Upper lobe of left lung (tissue), 4 donors: ENCODE results near the gene LIPM.

Experiments used
- EP300 ChIP-seq, 4 donors: sonication (generic); formaldehyde crosslinking; IDR thresholded peaks; one replicate each; pipeline ENCODE4 v1.5.1; 2017; ENCODE audit warnings: antibody characterized with exemption in 4 of 4, control low read depth in 2 of 4
- POLR2A ChIP-seq, 4 donors: fragments of 450-650 bp; IDR thresholded peaks; one replicate each; pipeline ENCODE4 v1.5.1; 2016 to 2017; ENCODE audit warnings: antibody characterized with exemption in 4 of 4, mild to moderate bottlenecking in 2 of 4
- POLR2AphosphoS5 ChIP-seq, 2 donors: sonication (generic); formaldehyde crosslinking; IDR thresholded peaks; one replicate each; pipeline ENCODE4 v1.5.1; 2017; ENCODE audit warnings: antibody characterized with exemption in 2 of 2
- TF ChIP-seq, protein P1 (sequence below), 6 experiments: fragments of 450-650 bp in 4 of 6; fragments of 200-600 bp in 2 of 6; sonication (generic) in 2 of 6; IDR thresholded peaks; one replicate each; pipeline ENCODE4 v1.5.1; 2016 to 2019; ENCODE audit warnings: antibody characterized with exemption in 6 of 6

DNA sequence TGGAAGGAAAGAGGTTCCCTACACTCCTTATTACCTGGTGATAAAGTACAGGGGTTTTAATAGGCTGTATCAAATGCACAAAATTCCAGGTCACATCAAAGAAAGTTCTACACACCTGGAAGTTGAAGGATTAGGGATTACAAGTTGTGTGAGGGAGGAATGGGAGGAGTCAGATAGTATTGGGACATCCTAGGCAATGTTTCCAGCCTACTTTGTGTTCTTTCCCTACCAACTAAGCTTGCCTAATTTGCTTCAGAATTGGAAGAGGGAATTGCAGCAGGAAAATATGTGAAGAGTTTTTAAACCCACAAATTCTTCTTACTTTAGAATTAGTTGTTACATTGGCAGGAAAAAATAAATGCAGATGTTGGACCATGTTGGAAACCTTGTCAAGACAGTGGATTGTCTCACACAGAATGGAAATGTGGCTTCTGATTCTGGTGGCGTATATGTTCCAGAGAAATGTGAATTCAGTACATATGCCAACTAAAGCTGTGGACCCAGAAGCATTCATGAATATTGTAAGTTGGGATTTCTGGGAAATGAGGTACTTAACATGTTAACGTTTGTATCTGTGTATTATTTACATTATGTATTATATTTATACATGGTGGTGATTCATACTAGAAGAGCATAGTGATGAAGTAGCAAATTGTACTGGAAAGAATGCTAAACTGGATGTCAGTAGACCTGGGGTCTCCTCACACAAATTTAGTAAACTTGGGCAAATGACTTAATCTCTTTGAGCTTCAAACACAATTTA is at the start of gene LIPM:
- TF ChIP-seq, protein P1, sequence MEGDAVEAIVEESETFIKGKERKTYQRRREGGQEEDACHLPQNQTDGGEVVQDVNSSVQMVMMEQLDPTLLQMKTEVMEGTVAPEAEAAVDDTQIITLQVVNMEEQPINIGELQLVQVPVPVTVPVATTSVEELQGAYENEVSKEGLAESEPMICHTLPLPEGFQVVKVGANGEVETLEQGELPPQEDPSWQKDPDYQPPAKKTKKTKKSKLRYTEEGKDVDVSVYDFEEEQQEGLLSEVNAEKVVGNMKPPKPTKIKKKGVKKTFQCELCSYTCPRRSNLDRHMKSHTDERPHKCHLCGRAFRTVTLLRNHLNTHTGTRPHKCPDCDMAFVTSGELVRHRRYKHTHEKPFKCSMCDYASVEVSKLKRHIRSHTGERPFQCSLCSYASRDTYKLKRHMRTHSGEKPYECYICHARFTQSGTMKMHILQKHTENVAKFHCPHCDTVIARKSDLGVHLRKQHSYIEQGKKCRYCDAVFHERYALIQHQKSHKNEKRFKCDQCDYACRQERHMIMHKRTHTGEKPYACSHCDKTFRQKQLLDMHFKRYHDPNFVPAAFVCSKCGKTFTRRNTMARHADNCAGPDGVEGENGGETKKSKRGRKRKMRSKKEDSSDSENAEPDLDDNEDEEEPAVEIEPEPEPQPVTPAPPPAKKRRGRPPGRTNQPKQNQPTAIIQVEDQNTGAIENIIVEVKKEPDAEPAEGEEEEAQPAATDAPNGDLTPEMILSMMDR (IDR thresholded peaks at IDR 0.05), result no peak
- no peak for TF ChIP-seq POLR2A (IDR thresholded peaks at IDR 0.05)
- TF ChIP-seq EP300 (IDR thresholded peaks at IDR 0.05), result no peak
- no peak for TF ChIP-seq POLR2AphosphoS5 (IDR thresholded peaks at IDR 0.05)
